Uterus (tissue), 2 donors: ENCODE measurements around the gene DCAF8L2.

Source experiments
- CTCF ChIP-seq, 4 experiments: fragments of 200-600 bp in 2 of 4; fragments of 450-650 bp in 2 of 4; sonication (generic) in 2 of 4; IDR thresholded peaks; one replicate each; pipeline ENCODE4 v1.5.1; 2016 to 2019; ENCODE audit warnings: antibody characterized with exemption in 4 of 4, mild to moderate bottlenecking in 2 of 4, moderate library complexity in 1 of 4
- POLR2A ChIP-seq, 2 donors: fragments of 450-650 bp; IDR thresholded peaks; one replicate each; pipeline ENCODE4 v1.6.1; 2016; ENCODE audit warnings: antibody characterized with exemption in 2 of 2, mild to moderate bottlenecking in 1 of 2, moderate library complexity in 1 of 2

DNA sequence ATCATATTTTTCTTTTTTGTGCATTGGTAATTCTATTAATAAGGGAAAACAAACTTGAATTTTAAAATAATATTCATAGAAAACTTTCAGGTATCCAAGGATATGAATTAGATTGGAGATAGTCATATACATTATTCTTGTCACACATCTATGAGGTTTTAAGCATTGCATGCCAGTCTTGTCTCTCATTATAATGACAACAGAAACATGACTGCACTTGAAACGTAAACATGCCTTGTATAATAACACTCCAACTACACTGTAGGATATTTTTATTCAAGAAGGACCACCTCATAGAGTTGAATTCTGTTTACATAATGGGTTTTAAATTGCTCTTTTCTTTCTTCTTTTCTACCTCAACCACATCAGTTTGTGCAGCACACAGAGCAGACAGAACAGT lies 104.5 kb downstream of the DCAF8L2 start:
- TF ChIP-seq CTCF (IDR thresholded peaks at IDR 0.05): no peak
- TF ChIP-seq POLR2A (IDR thresholded peaks at IDR 0.05): no peak
